KG1 (cell line): ENCODE measurements around the gene C17orf100.

ENCODE experiments used
- DNase-seq: peaks from one replicate; lab custom pipeline; 2025; lab: John Stamatoyannopoulos, UW

The C17orf100 gene

DNA sequence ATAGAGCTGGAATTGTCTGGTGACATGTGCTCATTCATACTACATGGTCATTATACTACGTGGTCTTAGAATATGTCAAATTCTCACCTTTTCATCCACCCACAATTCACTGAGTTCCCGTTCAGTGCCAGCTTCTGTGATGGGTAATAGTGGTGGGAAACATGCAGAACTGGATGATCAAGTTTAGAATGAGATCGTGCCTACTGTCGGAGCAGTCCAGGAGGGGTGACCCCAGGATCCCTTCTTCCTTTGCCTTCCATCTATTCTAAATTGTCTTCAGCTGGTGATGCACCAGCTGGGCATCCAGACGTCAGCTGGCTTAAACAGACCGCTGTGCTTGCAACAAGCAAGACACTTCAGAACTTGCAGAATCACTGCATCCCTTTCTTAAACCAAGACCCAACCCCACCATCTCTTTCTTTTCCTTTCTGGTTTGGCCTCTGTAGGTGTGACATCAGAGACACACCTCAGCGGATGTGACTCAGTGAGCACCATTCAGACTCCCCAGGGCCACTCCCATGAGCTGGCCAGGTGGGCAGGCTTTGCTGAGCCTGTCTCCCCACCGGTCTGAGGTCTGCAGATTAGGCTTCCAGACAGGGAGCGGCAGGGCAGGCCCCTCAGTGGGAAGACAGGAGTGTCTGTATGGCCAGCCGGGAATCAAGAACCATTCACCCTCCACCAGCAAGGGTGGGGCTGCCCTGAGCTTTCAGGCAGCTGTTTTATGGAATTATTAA, 18.1 kb downstream of the C17orf100 start:
- no peak for DNase-seq

DNA sequence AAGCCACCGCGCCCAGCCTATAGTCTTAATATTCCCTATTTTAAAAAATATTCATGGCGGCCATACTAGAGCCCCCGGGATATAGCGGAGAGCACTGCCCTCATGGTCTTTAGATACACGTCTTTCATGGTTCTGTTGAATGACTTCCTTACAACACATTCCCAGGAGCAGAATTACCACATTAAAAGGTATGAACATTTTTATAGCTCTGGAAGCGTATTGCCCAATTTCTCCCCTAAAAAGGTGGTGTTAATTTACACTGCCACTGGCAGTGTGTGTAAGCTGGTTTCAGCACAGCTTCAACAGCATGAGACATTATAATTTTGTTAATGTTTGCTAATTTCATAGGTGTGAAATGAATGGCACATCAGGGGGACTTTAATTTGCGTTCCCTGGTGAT, 19.0 kb downstream of the C17orf100 start:
- DNase-seq: no peak

DNA sequence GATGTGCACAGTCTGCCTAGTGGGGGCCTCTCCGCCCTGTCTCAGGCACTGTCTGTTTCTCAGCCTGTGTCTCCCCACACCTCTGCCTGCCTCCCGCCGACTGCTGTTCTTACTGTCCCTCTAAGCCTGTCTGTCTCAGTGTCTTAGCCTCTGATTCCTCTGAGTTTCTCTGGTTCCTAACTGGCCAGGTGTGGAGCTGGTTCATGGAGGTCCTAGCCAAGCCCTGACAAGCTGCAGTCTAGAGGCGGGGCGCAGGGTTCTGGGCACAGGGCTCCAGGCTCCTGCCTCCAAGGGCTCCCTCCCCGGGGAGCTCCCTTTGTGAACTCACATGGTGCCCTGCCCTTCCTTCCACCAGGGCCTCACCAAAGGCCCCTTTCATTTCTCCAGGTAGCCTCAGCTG, 19.4 kb downstream of the C17orf100 start:
- DNase-seq: no peak

DNA sequence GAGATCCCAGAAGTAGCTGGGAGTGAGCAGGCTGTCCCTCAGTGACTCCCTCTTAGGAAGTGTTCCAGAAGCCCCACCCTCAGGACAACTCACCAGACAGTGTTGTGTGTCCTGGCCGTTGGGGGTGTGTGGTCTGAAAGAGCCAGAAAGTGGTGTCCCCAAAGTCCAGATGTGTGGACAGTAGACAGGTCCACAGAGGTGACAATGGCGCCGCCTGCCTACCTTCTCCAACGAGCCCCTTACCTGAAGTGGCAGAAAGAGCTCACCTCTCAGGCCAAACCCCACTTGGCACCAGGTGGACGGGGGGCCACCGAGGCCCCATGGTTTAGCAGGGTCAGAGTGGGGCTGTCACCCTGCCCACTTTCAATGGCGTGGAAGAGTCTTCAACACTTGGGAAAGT, 19.9 kb downstream of the C17orf100 start:
- no peak for DNase-seq

DNA sequence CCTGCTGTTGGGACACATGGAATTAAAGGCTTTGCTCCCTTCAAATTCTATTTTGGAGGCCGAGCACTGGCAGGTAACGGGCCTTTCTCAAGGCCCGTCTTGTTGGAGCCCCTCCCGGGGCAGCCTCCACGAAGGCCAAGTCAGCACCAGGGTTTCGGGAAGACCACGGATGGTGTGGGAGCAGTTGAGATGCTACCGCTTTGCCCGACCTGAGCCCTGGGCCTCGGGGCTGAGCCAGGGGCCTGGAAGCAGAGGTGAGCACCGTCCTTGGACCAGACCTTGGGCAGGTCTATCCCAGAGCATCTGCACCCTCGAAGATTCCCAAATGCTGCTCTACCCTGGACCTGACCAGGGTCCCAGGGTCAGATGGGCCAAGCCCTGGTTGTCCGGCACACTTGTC, 23.0 kb downstream of the C17orf100 start:
- DNase-seq: no peak

DNA sequence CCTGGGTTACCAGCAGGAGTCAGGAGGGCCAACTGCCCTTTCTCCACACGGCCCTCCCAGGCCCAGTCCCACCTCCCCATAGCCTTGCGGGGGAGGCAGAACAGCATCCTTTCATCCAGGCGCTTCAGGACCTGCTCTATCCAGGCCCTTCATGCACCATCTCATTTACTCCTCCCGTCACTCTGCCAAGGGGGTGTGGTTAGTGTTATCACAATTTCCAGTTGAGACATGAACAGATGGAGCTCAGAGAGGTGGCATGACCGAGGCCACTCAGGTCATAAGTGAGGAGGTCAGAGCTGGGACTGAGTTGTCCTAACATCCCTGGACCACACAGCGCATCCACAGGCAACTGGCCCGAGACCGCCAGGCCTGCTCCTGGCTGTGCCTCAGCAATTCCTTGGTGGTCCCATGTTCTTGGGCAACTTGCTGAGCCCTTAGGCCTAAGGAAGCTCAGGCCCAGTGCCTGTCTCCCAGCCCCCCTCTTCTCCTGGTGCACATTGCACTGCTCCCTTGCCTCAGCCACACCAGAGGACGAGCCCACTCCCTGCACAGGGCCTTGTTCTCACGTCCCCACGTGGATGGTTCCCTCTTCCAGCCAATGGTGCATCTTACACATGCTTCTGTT, 23.8 kb downstream of the C17orf100 start:
- no peak for DNase-seq

GRCh38 chr17:6676802-6677157, 25.2 kb downstream of the C17orf100 start:
- DNase-seq: no peak

- no peak for DNase-seq
Observed at GRCh38 chr17:6677158-6677831, 25.7 kb downstream of the C17orf100 start.

DNA sequence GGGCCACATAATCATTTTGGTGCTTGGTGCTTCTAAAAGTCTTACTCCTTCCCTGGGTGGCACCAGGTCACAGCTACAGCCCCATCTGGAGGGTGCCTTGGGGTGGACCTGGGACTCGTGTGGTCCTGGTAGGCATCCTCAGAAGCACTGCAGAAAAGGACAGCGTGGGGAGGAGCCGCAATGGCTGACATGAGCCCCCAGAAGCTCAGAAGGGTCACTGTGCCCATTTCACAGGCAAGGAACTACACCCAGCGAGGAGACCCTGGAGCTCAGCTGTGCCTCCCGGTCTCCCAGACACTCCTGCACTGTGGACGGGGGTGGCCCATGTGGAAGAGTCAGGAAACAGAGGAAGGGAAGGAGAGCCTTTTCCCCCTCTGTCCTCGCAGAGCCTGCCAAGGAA, 26.4 kb downstream of the C17orf100 start:
- no peak for DNase-seq

GRCh38 chr17:6679241-6679640, 27.7 kb downstream of the C17orf100 start:
- no peak for DNase-seq

GRCh38 chr17:6681176-6681575, 29.6 kb downstream of the C17orf100 start:
- DNase-seq: no peak

DNA sequence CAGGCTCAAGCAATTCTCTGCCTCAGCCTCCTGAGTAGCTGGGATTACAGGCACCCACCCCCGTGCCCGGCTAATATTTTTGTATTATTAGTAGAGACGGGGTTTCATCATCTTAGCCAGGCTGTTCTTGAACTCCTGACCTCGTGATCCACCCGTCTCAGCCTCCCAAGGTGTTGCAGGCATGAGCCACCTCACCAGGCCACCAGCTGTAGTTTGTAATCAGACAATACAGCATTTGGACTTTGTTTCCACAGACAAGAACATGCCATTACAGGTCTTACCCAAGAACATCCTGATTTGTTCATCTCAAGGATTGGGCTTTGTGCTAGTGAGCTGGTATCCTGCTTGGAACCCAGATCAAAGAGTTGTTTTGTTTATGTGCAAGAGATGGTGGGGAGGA, 30.1 kb downstream of the C17orf100 start:
- DNase-seq: no peak

DNA sequence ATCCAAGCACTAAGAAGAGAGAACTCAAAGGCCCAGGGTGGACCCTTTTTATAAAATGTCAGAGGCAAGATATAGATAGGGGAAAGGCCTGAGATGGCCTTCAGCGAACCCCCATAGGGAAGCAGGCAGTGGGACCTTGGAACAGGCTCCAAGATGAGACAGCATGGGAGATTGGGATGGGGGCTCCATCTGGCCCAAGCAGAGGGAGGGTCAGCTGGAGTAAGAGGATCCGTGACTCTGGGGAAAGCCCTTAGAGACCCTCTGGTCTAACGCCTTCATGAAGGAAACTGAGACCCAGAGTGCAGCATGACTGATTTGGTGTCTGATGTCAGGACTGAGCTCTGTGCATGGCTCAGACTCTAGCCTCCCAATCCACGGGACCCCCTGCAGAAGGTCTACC, 30.8 kb downstream of the C17orf100 start:
- DNase-seq: no peak

DNA sequence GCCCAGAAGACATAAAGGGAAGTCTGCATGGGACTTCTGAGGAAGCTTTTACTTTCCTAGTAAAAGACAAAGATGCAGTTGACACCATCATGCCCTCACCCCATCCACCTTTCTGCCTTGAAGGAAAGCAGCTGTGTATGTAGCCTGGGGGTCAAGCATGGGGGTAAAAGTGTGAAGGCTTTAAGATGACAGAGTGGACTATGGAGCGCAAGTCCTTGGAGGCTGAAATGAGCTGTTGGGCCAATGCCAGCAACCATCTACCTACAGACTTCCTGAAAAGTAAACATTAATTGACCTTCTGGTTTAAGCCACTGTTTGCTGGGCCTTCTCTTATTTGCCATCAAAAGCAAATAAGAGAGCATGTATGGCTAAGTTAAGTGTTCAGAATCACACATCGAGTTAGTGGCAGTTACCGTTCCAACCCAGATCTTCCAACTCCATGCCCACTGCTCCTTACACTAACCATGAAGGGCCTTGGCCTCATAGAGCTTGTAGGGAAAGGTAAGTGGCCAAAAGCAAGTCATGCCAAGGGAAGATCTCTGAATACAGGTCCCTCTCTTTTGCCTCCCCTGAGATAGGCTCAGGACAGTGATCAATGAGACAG, 31.6 kb downstream of the C17orf100 start:
- DNase-seq: no peak

- no peak for DNase-seq
Observed at GRCh38 chr17:6683730-6684459, 32.3 kb downstream of the C17orf100 start.

GRCh38 chr17:6684460-6684783, 32.9 kb downstream of the C17orf100 start:
- DNase-seq: no peak

- no peak for DNase-seq
Observed at GRCh38 chr17:6684881-6685767, 33.6 kb downstream of the C17orf100 start.

GRCh38 chr17:6686026-6686425, 34.5 kb downstream of the C17orf100 start:
- DNase-seq: no peak

- no peak for DNase-seq
Observed at GRCh38 chr17:6688944-6689343, 37.4 kb downstream of the C17orf100 start.

GRCh38 chr17:6690641-6691040, 39.1 kb downstream of the C17orf100 start:
- DNase-seq: no peak

DNA sequence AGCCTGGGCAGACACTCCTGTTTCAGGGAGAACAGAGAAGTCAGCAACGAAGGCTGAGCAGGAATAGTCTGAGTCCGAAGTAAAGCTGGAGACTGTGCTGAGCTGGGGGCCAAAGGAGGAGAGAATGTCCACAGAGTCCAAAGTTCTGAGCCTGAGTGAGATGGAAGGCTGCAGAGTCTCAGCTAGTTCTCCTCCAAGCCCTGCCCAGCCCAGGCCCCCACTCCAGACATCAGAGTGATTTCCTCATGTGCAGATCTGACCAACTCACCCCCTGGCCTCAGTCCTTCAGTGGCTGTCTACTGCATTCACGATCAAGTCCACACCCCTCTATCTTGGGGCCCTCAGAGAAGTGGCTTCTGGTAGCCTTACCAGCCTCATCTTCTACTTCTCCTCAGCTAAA, 40.0 kb downstream of the C17orf100 start:
- DNase-seq: no peak
